HL-60 (cell line): ENCODE results near the gene GLI2.

Experiments used
- DNase-seq, 2 experiments: peaks; one replicate each; pipeline ENCODE4 v3.0.0-alpha.2; 2010 to 2020; ENCODE audit warnings: low read depth in 1 of 2, low spot score in 1 of 2
- H3K27ac ChIP-seq: fragments of 250-450 bp; sonication (Bioruptor Pico); replicated peaks from 2 replicates; pipeline ENCODE4 v1.5.1; 2020; ENCODE audit warnings: mild to moderate bottlenecking, moderate library complexity
- H3K27me3 ChIP-seq: fragments of 250-450 bp; sonication (Bioruptor Pico); 2 replicates; pipeline ENCODE4 v1.5.1; 2021; ENCODE audit warnings: mild to moderate bottlenecking, moderate library complexity; ENCODE audit not compliant: insufficient read depth, poor library complexity, severe bottlenecking
- H3K4me3 ChIP-seq: replicated peaks from 2 replicates; pipeline ENCODE4 v1.5.1; 2011; ENCODE audit warnings: mild to moderate bottlenecking, control low read depth, low read length; ENCODE audit not compliant: insufficient read depth
- CTCF ChIP-seq: IDR thresholded peaks from one replicate; pipeline ENCODE4 v1.5.1; 2011; ENCODE audit warnings: low read length, control low read depth, inconsistent platforms; ENCODE audit not compliant: insufficient read depth
- GABPA ChIP-seq: IDR thresholded peaks from 2 replicates; pipeline ENCODE4 v1.6.1; 2012; ENCODE audit warnings: low read depth
- POLR2AphosphoS5 ChIP-seq: IDR thresholded peaks from 2 replicates; pipeline ENCODE4 v1.6.1; 2012; ENCODE audit warnings: low read depth
- SPI1 ChIP-seq: IDR thresholded peaks from 2 replicates; pipeline ENCODE4 v1.6.1; 2012; ENCODE audit warnings: low read depth, mild to moderate bottlenecking, borderline replicate concordance
- TF ChIP-seq, protein P1 (sequence below): IDR thresholded peaks from 2 replicates; pipeline ENCODE4 v1.6.1; 2012; ENCODE audit warnings: low read depth; ENCODE audit not compliant: insufficient replicate concordance

GLI2 gene

GRCh38 chr2:120744817-120745216 lies 9.1 kb downstream of the GLI2 start:
- TF ChIP-seq POLR2AphosphoS5 (no peak), CTCF (no peak), SPI1 (no peak), GABPA (no peak)
- TF ChIP-seq, protein P1, sequence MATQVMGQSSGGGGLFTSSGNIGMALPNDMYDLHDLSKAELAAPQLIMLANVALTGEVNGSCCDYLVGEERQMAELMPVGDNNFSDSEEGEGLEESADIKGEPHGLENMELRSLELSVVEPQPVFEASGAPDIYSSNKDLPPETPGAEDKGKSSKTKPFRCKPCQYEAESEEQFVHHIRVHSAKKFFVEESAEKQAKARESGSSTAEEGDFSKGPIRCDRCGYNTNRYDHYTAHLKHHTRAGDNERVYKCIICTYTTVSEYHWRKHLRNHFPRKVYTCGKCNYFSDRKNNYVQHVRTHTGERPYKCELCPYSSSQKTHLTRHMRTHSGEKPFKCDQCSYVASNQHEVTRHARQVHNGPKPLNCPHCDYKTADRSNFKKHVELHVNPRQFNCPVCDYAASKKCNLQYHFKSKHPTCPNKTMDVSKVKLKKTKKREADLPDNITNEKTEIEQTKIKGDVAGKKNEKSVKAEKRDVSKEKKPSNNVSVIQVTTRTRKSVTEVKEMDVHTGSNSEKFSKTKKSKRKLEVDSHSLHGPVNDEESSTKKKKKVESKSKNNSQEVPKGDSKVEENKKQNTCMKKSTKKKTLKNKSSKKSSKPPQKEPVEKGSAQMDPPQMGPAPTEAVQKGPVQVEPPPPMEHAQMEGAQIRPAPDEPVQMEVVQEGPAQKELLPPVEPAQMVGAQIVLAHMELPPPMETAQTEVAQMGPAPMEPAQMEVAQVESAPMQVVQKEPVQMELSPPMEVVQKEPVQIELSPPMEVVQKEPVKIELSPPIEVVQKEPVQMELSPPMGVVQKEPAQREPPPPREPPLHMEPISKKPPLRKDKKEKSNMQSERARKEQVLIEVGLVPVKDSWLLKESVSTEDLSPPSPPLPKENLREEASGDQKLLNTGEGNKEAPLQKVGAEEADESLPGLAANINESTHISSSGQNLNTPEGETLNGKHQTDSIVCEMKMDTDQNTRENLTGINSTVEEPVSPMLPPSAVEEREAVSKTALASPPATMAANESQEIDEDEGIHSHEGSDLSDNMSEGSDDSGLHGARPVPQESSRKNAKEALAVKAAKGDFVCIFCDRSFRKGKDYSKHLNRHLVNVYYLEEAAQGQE, result no peak
- Histone ChIP-seq H3K27me3 (peaks cover 38% of the 10 kb centered on the region), H3K27ac (no peak overlapping the region), H3K4me3 (no peak overlapping the region)
- DNase-seq, result no peak

DNA sequence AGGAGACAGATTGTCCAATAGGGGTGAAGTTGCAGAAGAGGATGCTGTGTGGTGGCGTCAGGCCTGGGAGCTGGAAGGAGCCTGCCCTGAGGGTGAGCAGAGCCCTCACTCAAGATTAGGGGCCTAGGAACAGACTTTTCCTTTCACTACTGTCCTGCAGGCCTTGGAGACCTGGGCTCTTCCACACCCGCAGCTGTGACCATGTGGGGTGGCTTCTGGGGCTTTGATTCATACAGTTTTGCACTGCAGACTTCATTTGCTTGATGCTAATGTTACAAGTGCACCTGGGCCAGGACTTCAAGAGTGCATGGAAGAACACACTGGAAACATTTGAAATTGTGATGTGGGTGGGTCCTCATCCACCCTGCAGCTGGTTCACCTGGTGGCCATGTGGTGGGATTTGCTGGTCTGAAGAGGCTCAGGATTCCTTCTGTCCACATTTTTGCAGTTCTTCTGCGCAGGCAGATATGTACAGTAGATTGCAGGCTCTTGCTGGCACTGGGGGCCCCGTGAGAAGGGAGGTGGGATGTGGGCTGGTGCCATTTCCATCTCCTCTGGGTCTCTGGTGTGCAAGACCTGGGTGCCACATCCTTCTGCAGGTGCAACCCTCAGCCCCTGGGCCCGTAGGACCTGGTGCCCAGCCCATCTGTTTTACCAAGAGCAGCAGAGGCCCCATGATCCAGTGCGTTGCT lies 9.9 kb downstream of the GLI2 start:
- no peak for TF ChIP-seq GABPA
- TF ChIP-seq POLR2AphosphoS5, result no peak
- TF ChIP-seq CTCF, result no peak
- TF ChIP-seq, protein P1, result no peak
- TF ChIP-seq SPI1, result no peak
- H3K27me3 ChIP-seq, result peaks cover 33% of the 10 kb centered on the region
- no peak for DNase-seq
- H3K27ac ChIP-seq, result no peak overlapping the region
- H3K4me3 ChIP-seq, result no peak overlapping the region

DNA sequence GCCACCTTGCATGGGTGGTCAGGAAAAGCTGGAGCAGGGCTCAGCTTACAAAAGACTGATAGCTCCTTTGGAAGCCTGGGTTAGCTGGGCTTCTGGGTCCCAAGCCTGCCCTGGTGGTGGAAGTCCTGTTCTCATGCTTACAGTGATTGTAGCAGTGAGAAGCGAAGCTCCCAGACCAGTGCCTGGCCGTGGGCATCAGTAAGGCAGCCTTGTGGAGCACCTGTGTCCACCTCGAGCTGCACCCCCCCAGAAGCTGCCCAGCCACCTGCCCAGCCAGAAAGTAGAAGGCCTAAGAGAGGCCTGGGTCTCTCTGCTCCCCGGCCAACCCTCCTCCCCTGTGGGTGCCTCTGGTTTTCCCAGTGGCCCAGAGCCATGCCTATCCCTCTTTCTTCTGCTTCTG lies 10.5 kb downstream of the GLI2 start:
- DNase-seq, result no peak
- no peak overlapping the region for H3K27ac ChIP-seq
- peaks cover 27% of the 10 kb centered on the region for H3K27me3 ChIP-seq
- no peak for TF ChIP-seq SPI1
- TF ChIP-seq, protein P1, result no peak
- no peak for TF ChIP-seq GABPA
- no peak for TF ChIP-seq CTCF
- no peak for TF ChIP-seq POLR2AphosphoS5
- no peak overlapping the region for H3K4me3 ChIP-seq
